Hepatocyte (in vitro differentiated cells): ENCODE data around the gene SIGLEC10.

Source experiments
- CTCF ChIP-seq: fragments of 200-600 bp; sonication (generic); IDR thresholded peaks from 2 replicates; pipeline ENCODE4 v1.5.1; 2016; ENCODE audit warnings: antibody characterized with exemption, mild to moderate bottlenecking; ENCODE audit not compliant: poor library complexity
- EZH2 ChIP-seq: fragments of 200-600 bp; sonication (generic); IDR thresholded peaks from 2 replicates; pipeline ENCODE4 v1.6.1; 2016; ENCODE audit warnings: antibody characterized with exemption, mild to moderate bottlenecking, borderline replicate concordance
- EZH2phosphoT487 ChIP-seq: fragments of 200-600 bp; sonication (generic); IDR thresholded peaks from one replicate; pipeline ENCODE4 v1.6.1; 2018; ENCODE audit warnings: antibody characterized with exemption, mild to moderate bottlenecking, low read depth, moderate library complexity; ENCODE audit not compliant: unreplicated experiment, severe bottlenecking

GRCh38 chr19:51431124-51431523 lies 13.7 kb upstream of the SIGLEC10 start:
- TF ChIP-seq CTCF (no peak), EZH2phosphoT487 (no peak), EZH2 (no peak)
